M059J (cell line): ENCODE data around the gene DPEP3. TPM values are rescaled to one million over a fixed set of nuclear protein-coding genes. Genes with fewer than 3 reads are reported as not detected.

ENCODE experiments used
- DNase-seq: peaks from one replicate; pipeline ENCODE4 v3.0.0-alpha.2; 2012; ENCODE audit warnings: low read depth
- total RNA-seq: library from RNA; depleted of rRNA; stranded (reverse); fragments of >200 nt; shearing (Covaris generic); gene quantifications from 2 replicates; pipeline ENCODE4 v1.2.3, GENCODE V29; 2014; rRNA removed

DPEP3 gene
- total RNA-seq, 1 experiment from 2014 or later = not detected

- no peak for DNase-seq
Measured at GRCh38 chr16:67931712-67932461, 48.4 kb downstream of the DPEP3 start, which contains the start of gene CTRL. CTRL (minus strand) TSS chr16:67931862; CDS start chr16:67931852, 10 bp downstream.

DNA sequence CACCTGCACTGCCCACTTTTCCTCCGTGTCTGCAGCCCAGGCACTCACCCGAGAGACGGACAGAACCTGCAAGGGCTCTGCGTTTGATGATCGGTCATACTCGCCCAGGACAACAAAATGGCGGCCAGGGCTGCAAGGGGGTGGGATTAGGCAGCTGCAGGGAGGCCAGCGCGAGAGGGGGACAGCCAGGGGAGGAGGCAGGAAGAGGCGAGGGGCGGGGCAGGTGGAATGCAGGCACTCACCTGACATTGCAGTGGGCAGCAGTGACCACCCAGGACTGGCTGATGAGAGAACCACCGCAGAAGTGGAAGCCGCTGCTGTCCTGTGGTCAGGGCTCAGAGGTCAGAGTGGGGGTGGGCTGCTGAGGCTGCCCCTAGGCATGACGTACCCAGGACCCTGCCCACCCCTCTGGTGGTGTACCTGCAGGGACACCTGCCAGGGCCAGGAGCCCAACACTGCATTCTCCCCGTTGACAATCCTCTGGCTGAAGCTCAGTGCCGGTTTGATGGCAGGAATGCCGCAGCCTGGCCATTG, 49.6 kb downstream of the DPEP3 start:
- DNase-seq = no peak

DNA sequence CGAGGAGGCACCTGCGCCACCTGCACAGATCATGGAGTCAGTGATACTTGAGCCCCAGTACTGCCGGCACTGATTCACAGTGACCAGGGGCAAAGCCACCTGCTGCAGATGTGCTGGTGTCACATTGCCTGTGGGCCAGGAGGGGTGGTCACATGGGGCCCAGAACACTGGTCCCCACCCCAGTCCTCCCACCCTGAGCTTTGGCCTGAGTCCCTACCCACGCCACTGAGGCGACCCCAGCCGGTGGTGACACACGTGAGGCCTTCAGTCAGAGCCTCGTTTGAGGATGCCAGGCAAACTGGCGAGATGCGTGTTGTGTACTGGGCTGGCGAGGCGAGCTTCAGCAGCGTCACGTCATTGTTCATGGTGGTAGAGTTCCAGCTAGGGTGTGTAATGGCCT, 50.1 kb downstream of the DPEP3 start:
- no peak for DNase-seq

GRCh38 chr16:67928561-67929364, 51.5 kb downstream of the DPEP3 start:
- peak; percentile 64 for DNase-seq

- no peak for DNase-seq
Measured at GRCh38 chr16:67928147-67928546, 52.2 kb downstream of the DPEP3 start.

DNA sequence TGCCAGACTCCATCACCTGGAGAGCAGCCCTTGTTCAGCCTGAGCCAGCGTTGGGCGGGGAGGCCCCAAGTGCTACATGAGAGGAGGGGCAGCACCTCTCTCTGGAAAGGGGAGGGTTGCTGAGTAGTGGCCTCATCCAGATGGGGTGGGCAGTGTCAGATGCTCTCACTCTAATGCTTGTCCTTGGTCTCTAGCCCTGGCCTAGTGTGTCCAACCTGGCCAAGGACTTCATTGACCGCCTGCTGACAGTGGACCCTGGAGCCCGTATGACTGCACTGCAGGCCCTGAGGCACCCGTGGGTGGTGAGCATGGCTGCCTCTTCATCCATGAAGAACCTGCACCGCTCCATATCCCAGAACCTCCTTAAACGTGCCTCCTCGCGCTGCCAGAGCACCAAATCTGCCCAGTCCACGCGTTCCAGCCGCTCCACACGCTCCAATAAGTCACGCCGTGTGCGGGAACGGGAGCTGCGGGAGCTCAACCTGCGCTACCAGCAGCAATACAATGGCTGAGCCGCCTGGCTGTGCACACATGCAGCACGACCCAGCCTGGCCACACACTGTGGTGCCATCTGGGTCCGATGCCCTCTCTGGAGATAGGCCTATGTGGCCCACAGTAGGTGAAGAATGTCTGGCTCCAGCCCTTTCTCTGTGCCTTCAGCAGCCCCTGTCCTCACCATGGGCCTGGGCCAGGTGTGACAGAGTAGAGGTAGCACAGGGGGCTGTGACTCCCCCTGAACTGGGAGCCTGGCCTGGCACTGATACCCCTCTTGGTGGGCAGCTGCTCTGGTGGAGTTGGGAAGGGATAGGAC, 53.0 kb downstream of the DPEP3 start:
- no peak for DNase-seq

- no peak for DNase-seq
Measured at GRCh38 chr16:67926181-67926750, 54.0 kb downstream of the DPEP3 start.

Other genes starting within 250 kb of the DPEP3 start
- gene RANBP10, start 173.9 kb downstream of the DPEP3 start, total RNA-seq = 3.6 and 5.4 TPM in 2 replicates
- 0.12 and 0.39 TPM in 2 replicates for gene TSNAXIP1, start 173.6 kb downstream of the DPEP3 start, total RNA-seq
- 41.0 and 45.2 TPM in 2 replicates for gene THAP11, start 138.2 kb downstream of the DPEP3 start, total RNA-seq
- 296 and 347 TPM in 2 replicates for gene NUTF2, start 133.6 kb downstream of the DPEP3 start, total RNA-seq
- gene CENPT, start 132.8 kb downstream of the DPEP3 start, total RNA-seq = 18.0 and 25.0 TPM in 2 replicates
- gene EDC4, start 107.4 kb downstream of the DPEP3 start, total RNA-seq = 38.9 and 66.1 TPM in 2 replicates
- gene NRN1L, start 95.6 kb downstream of the DPEP3 start, total RNA-seq = 0.42 TPM in 1 of 2 replicates, not detected in the other
- gene PSKH1, start 87.2 kb downstream of the DPEP3 start, total RNA-seq = 6.1 and 8.2 TPM in 2 replicates
- gene CTRL, start 48.6 kb downstream of the DPEP3 start, total RNA-seq = not detected in 2 replicates
- 53.8 and 63.5 TPM in 2 replicates for gene PSMB10, start 43.6 kb downstream of the DPEP3 start, total RNA-seq
- 4.6 and 5.2 TPM in 2 replicates for gene LCAT, start 36.4 kb downstream of the DPEP3 start, total RNA-seq
- 26.1 and 30.7 TPM in 2 replicates for gene SLC12A4, start 11.9 kb downstream of the DPEP3 start, total RNA-seq
- not detected in 2 replicates for gene DPEP2, start 19.0 kb upstream of the DPEP3 start, total RNA-seq
- not detected in 2 replicates for gene DPEP2NB, start 35.4 kb upstream of the DPEP3 start, total RNA-seq
- gene DDX28, start 42.7 kb upstream of the DPEP3 start, total RNA-seq = 11.7 and 13.8 TPM in 2 replicates
- 10.7 and 20.6 TPM in 2 replicates for gene DUS2, start 42.8 kb upstream of the DPEP3 start, total RNA-seq
- 24.9 and 31.9 TPM in 2 replicates for gene NFATC3, start 104.9 kb upstream of the DPEP3 start, total RNA-seq